NCI-H2227 treated with DMSO at 0.1 percent for 48 hours (cell line): ENCODE results near the gene CCDC157.

Experiments used
- DNase-seq: peaks from one replicate; lab custom pipeline; 2025; lab: John Stamatoyannopoulos, UW

CCDC157 gene

GRCh38 chr22:30356449-30357235, at the start of gene CCDC157, which contains the start of gene SF3A1:
Gene CCDC157 (plus strand): TSS chr22:30357007. CDS start chr22:30366001, 8,994 bp downstream.
Gene SF3A1 (minus strand): TSS chr22:30356894. CDS start chr22:30356792, 102 bp downstream.
- DNase-seq: peak; percentile 84

- DNase-seq: no peak
These were observed 49.7 kb upstream of the CCDC157 start for GRCh38 chr22:30307041-30307574.

- DNase-seq: no peak
These were observed 48.7 kb upstream of the CCDC157 start for GRCh38 chr22:30308093-30308492.

GRCh38 chr22:30308518-30309230, 48.1 kb upstream of the CCDC157 start:
- DNase-seq: no peak

- DNase-seq: no peak
These were observed 46.7 kb upstream of the CCDC157 start for GRCh38 chr22:30309951-30310741.

GRCh38 chr22:30310881-30311771, 45.7 kb upstream of the CCDC157 start:
- no peak for DNase-seq

- DNase-seq: no peak
These were observed 44.8 kb upstream of the CCDC157 start for GRCh38 chr22:30312053-30312452.

GRCh38 chr22:30313527-30314363, 43.1 kb upstream of the CCDC157 start:
- DNase-seq: no peak

GRCh38 chr22:30314915-30315314, 41.9 kb upstream of the CCDC157 start:
- no peak for DNase-seq

- DNase-seq: no peak
These were observed 40.7 kb upstream of the CCDC157 start for GRCh38 chr22:30315962-30316576.

- DNase-seq: no peak
These were observed 39.0 kb upstream of the CCDC157 start for GRCh38 chr22:30317778-30318177.

- DNase-seq: no peak
These were observed 37.9 kb upstream of the CCDC157 start for GRCh38 chr22:30318799-30319419.

GRCh38 chr22:30320021-30320556, 36.7 kb upstream of the CCDC157 start:
- DNase-seq: no peak

- DNase-seq: no peak
These were observed 35.3 kb upstream of the CCDC157 start for GRCh38 chr22:30321461-30321860.

GRCh38 chr22:30323246-30323645, 33.6 kb upstream of the CCDC157 start:
- DNase-seq: no peak

- no peak for DNase-seq
These were observed 32.6 kb upstream of the CCDC157 start for GRCh38 chr22:30324014-30324730.

- DNase-seq: no peak
These were observed 31.6 kb upstream of the CCDC157 start for GRCh38 chr22:30325065-30325720.
